GM12878 (cell line): ENCODE results near the gene TIMP2. TPM values are rescaled to one million over a fixed set of nuclear protein-coding genes. Genes with fewer than 3 reads are reported as not detected.

Experiments used
- ATAC-seq: fragments of 200-7000 bp; cut with Tn5 transposase; 3 replicates; pipeline ENCODE4 v1.9.1; 2020; ENCODE audit warnings: mild to moderate bottlenecking, moderate library complexity
- BruUV-seq: library from RNA; stranded (reverse); fragments of 400-500 nt; replicated peaks from 2 replicates; lab custom pipeline; 2021; lab: Mats Ljungman, UMichigan
- CTCF ChIA-PET: fragments of 300-600 bp; sonication (Branson Sonifier 250); formaldehyde crosslinking; extraction: SDS; loops from one replicate; lab custom pipeline; 2021; ENCODE audit warnings: inconsistent platforms; lab: Yijun Ruan, JAX
- POLR2A ChIA-PET: fragments of 350-600 bp; formaldehyde crosslinking; extraction: SDS; loops from one replicate; lab custom pipeline; 2021; ENCODE audit warnings: inconsistent platforms; lab: Charles Lee
- RAD21 ChIA-PET: fragments of 300-600 bp; sonication (Branson Sonifier 250); formaldehyde crosslinking; loops from one replicate; lab custom pipeline; 2023; ENCODE audit warnings: antibody characterized with exemption; ENCODE audit not compliant: unreplicated experiment; lab: Charles Lee
- SMC1A ChIA-PET: fragments of 300-600 bp; sonication (Branson Sonifier 250); formaldehyde crosslinking; loops from one replicate; lab custom pipeline; 2023; ENCODE audit not compliant: unreplicated experiment, uncharacterized antibody; lab: Charles Lee
- DNase-seq: peaks from one replicate; pipeline ENCODE4 v3.0.0-alpha.2; 2011; ENCODE audit warnings: low read depth, low spot score
- FAIRE-seq: peaks from 3 replicates; lab custom pipeline; 2011; peaks lifted over from hg19 to GRCh38; lab: Jason Lieb, UNC
- H2AFZ ChIP-seq: 2 replicates; pipeline ENCODE4 v1.6.0; 2011; ENCODE audit warnings: low read depth, low read length, control low read depth; ENCODE audit not compliant: control insufficient read depth
- H3K27ac ChIP-seq: 2 replicates; pipeline ENCODE4 v1.5.1; 2011; ENCODE audit warnings: control low read depth; ENCODE audit not compliant: control insufficient read depth, insufficient read depth
- H3K27me3 ChIP-seq, 2 experiments: replicated peaks in 1 of 2; 2 replicates each; pipeline versions ENCODE4 v1.6.0 to v1.6.1; 2011; ENCODE audit warnings: low read length in 1 of 2; ENCODE audit not compliant: control insufficient read depth in 2 of 2, insufficient read depth in 2 of 2
- H3K36me3 ChIP-seq, 2 experiments: 2 replicates each; pipeline ENCODE4 v1.5.1; 2011; ENCODE audit warnings: low read length in 1 of 2; ENCODE audit not compliant: control insufficient read depth in 2 of 2, insufficient read depth in 2 of 2
- H3K4me1 ChIP-seq: 2 replicates; pipeline ENCODE4 v1.6.1; 2011; ENCODE audit warnings: mild to moderate bottlenecking, low read length, moderate library complexity, mixed read lengths; ENCODE audit not compliant: control insufficient read depth, insufficient read depth
- H3K4me2 ChIP-seq: 2 replicates; pipeline ENCODE4 v1.6.0; 2011; ENCODE audit warnings: control low read depth; ENCODE audit not compliant: control insufficient read depth, insufficient read depth
- H3K4me3 ChIP-seq: fragments of 200-600 bp; sonication (generic); 2 replicates; pipeline ENCODE4 v1.5.1; 2016
- H3K79me2 ChIP-seq: 2 replicates; pipeline ENCODE4 v1.6.0; 2011; ENCODE audit warnings: low read length; ENCODE audit not compliant: control insufficient read depth, insufficient read depth
- H3K9ac ChIP-seq: 2 replicates; pipeline ENCODE4 v1.8.0; 2011; ENCODE audit warnings: low read length, control low read depth, mixed read lengths; ENCODE audit not compliant: control insufficient read depth, insufficient read depth
- H3K9me3 ChIP-seq: replicated peaks from 3 replicates; pipeline ENCODE4 v1.5.1; 2011; ENCODE audit warnings: mild to moderate bottlenecking, low read length; ENCODE audit not compliant: control insufficient read depth, insufficient read depth
- H4K20me1 ChIP-seq: 2 replicates; pipeline ENCODE4 v1.6.0; 2011; ENCODE audit not compliant: control insufficient read depth, insufficient read depth
- CHD4 ChIP-seq: fragments of 200-600 bp; sonication (generic); IDR thresholded peaks from 2 replicates; pipeline ENCODE4 v1.6.1; 2016; ENCODE audit warnings: mild to moderate bottlenecking
- ESRRA ChIP-seq: IDR thresholded peaks from 2 replicates; pipeline ENCODE4 v1.6.1; 2012; ENCODE audit warnings: mild to moderate bottlenecking, low read length, improper control_type of control experiment
- SPI1 ChIP-seq: IDR thresholded peaks from 2 replicates; pipeline ENCODE4 v1.6.1; 2011; ENCODE audit warnings: low read depth, mild to moderate bottlenecking, low read length, moderate library complexity, borderline replicate concordance; ENCODE audit not compliant: insufficient read depth
- ZNF207 ChIP-seq: fragments of 450-650 bp; IDR thresholded peaks from 2 replicates; pipeline ENCODE4 v1.6.1; 2014; ENCODE audit warnings: antibody characterized with exemption, mild to moderate bottlenecking, borderline replicate concordance
- WGBS: methylation state at CpG from one replicate; pipeline ENCODE4 v1.1.6; 2016; ENCODE audit warnings: low lambda C conversion rate; ENCODE audit not compliant: insufficient replicate concordance, insufficient coverage; ENCODE audit errors: missing lambda C conversion rate; 5-methylcytosine and 5-hydroxymethylcytosine counted together
- in situ Hi-C: fragments of 300-500 bp; cut with MboI; formaldehyde crosslinking; loops from 9 replicates; pipeline ENCODE4 v1.14.3; 2018; ENCODE audit warnings: mixed read lengths
- intact Hi-C: fragments of 100-400 bp; cut with micrococcal nuclease; formaldehyde crosslinking; loops from one replicate; pipeline ENCODE4 v1.14.2; 2022; ENCODE audit not compliant: unreplicated experiment
- polyA plus RNA-seq, 11 experiments: library from polyadenylated mRNA; depleted of rRNA in 4 of 11; unstranded in 6 of 11; stranded (reverse) in 5 of 11; fragments of >200 nt; fragmentation: Nextera tagmentation in 4 of 11; fragmentation: Illumina TruSeq in 1 of 11; extraction: Ambion mirVana in 4 of 11; extraction: Trizol in 1 of 11; gene quantifications; 1 replicate in 1 of 11; 2 replicates in 10 of 11; pipeline versions ENCODE4 v1.2.1 to v1.2.3, GENCODE V29; 2011 to 2016; ENCODE audit warnings: inconsistent platforms in 2 of 11, missing spikeins in 2 of 11, low read depth in 1 of 11
- total RNA-seq, 4 experiments: library from RNA; depleted of rRNA in 3 of 4; stranded (reverse); fragments of >200 nt in 3 of 4; fragmentation: Illumina TruSeq in 1 of 4; extraction: Trizol in 1 of 4; gene quantifications; 2 replicates each; pipeline versions ENCODE4 v1.2.1 to v1.2.3, GENCODE V29; 2013 to 2021

Gene TIMP2
- total and polyA plus RNA-seq, 10 of the 15 experiments (the other 5 are each of a cell fraction or from before 2014, with no cell fraction given): 0.03 to 0.41 (median 0.04) TPM; not detected in 7

DNA sequence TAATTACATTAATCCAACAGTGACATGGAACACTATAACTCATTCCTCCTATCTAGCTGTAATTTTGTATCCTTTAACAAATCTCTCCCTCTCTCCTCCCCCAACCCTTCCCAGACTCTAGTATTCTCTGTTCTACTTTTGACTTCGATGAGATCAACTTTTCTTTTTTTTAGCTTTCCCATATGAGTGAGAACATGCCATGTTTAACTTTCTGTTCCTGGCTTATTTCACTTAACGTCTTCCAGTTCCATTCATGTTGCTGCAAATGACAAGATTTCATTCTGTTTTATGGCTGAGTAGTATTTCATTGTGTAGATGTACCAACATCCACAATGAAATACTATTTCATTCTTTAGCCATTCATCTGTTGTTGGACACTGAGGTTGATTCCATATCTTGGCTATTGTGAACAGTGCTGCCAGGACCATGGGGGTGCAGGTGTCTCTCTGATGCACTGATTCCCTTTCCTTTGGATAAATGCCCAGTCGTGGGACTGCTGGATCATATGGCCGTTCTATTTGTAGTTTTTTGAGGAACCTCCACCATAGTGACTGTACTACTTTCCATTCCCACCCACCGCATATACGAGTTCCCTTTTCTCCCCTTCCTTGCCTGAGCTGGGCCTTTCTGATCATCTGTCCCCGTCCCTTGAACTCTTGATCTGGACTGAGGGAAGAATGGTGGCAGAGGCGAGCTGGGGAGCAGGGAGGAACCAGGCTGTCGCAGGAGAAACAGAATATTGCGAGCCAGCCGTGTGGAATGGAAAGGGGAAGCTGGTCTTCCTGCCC is 14.5 kb downstream of the TIMP2 start:
- no peaks in the 10 kb centered on the region for H3K9me3 ChIP-seq
- intact Hi-C loops: no loop called here
- H3K27ac ChIP-seq: no peak overlapping the region
- no peaks in the 10 kb centered on the region for H3K36me3 ChIP-seq
- CTCF ChIA-PET: interaction anchor here (1.2 kb wide), 1 partner anchor 36 kb away, joined by 3 read pairs; no protein-coding TSS in a partner anchor
- SMC1A ChIA-PET: no interaction called here
- no peak overlapping the region for H3K4me3 ChIP-seq
- TF ChIP-seq SPI1: 0 out of 2 replicates have a peak, but pooled peaks have one; percentile 2
- no peak for TF ChIP-seq CHD4
- WGBS: 16% methylated on average over 11 of the region's 11 CpGs
- no peak overlapping the region for H3K9ac ChIP-seq
- H3K4me1 ChIP-seq: no peaks in the 10 kb centered on the region
- in situ Hi-C loops: no loop called here
- no peak for FAIRE-seq
- no peak overlapping the region for H2AFZ ChIP-seq
- DNase-seq: no peak
- POLR2A ChIA-PET: interaction anchor here (0.5 kb wide), 1 partner anchor 34 kb away, joined by 4 read pairs; no protein-coding TSS in a partner anchor
- H3K79me2 ChIP-seq: no peaks in the 10 kb centered on the region
- BruUV-seq: no TSS peak
- no peaks in the 10 kb centered on the region; a peak in 2 of 4 replicates for H3K27me3 ChIP-seq
- RAD21 ChIA-PET: no interaction called here
- H4K20me1 ChIP-seq: no peaks in the 10 kb centered on the region
- no peak for ATAC-seq
- H3K4me2 ChIP-seq: no peak overlapping the region

DNA sequence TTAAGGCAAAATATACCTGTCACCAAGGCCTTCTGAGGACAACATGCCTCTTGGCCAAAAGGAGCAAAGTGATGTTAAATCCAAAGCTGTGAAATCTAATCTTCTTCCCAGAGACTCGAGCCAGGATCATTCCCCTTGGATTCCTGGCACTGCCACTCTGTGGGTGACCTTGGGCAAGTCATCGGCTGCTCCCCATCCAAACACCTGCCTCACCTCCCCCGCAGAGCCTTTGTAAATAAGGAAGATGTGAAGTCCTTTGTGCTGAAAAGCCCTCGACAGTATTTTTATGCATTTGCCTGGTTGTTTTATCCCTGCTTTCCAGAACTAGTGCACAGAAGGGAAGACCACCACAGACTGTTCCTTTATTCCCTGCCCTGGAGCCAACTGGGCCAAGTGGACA is 16.8 kb downstream of the TIMP2 start:
- H4K20me1 ChIP-seq: no peaks in the 10 kb centered on the region
- H3K27me3 ChIP-seq: peaks cover 0 to 2% of the 10 kb centered on the region in 2 experiments; a peak in 1 of 4 replicates
- no peak overlapping the region for H3K4me3 ChIP-seq
- no peaks in the 10 kb centered on the region for H3K79me2 ChIP-seq
- no peak for FAIRE-seq
- no peaks in the 10 kb centered on the region for H3K9me3 ChIP-seq
- H3K4me2 ChIP-seq: no peak overlapping the region
- no peak for ATAC-seq
- ChIA-PET SMC1A (no interaction called here), RAD21 (no interaction called here), POLR2A (no interaction called here), CTCF (interaction anchor here (0.6 kb wide), 1 partner anchor 126 kb away, joined by 3 read pairs; no protein-coding TSS in a partner anchor)
- DNase-seq: no peak
- TF ChIP-seq ESRRA: no peak
- no peak for TF ChIP-seq ZNF207
- H3K36me3 ChIP-seq: no peaks in the 10 kb centered on the region
- intact Hi-C loops: no loop called here
- no peaks in the 10 kb centered on the region for H3K4me1 ChIP-seq
- H3K9ac ChIP-seq: no peak overlapping the region
- WGBS: 32% methylated on average over 4 of the region's 4 CpGs
- in situ Hi-C loops: no loop called here
- no peak overlapping the region for H3K27ac ChIP-seq
- BruUV-seq: no TSS peak
- H2AFZ ChIP-seq: no peak overlapping the region
